ENCODE measurements around the gene RIPPLY2. TPM values are rescaled to one million over a fixed set of nuclear protein-coding genes. Genes with fewer than 3 reads are reported as not detected.
A peak's percentile ranks its signal among the peaks of the same experiment; 100 is the strongest.

Gene RIPPLY2
- total and polyA plus RNA-seq, 8 donors: not detected

DNA sequence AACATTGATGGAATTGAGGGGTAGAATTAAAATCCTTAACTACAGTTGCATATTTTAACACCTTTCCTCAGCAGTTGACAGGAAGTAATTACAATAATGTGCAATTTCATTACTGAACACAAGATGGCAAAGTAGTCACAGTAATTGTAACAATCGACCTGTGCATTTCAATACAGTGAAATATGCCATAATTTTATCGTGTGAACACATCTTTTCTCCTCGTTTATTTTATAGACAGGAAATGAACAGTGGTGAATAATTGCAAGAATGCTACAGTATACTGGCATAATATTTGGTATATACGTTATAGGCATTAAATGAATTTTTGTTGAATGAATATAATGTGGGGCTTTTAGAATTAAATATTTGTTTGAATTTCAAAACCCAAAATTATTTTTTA is 31.4 kb downstream of the RIPPLY2 start:
- Histone ChIP-seq H3K27ac (no peak overlapping the region), H3K36me3 (no peaks in the 10 kb centered on the region), H3K4me1 (no peaks in the 10 kb centered on the region), H3K27me3 (no peaks in the 10 kb centered on the region), H3K9me3 (no peaks in the 10 kb centered on the region), H3K4me3 (no peak overlapping the region)
- TF ChIP-seq, protein P1, sequence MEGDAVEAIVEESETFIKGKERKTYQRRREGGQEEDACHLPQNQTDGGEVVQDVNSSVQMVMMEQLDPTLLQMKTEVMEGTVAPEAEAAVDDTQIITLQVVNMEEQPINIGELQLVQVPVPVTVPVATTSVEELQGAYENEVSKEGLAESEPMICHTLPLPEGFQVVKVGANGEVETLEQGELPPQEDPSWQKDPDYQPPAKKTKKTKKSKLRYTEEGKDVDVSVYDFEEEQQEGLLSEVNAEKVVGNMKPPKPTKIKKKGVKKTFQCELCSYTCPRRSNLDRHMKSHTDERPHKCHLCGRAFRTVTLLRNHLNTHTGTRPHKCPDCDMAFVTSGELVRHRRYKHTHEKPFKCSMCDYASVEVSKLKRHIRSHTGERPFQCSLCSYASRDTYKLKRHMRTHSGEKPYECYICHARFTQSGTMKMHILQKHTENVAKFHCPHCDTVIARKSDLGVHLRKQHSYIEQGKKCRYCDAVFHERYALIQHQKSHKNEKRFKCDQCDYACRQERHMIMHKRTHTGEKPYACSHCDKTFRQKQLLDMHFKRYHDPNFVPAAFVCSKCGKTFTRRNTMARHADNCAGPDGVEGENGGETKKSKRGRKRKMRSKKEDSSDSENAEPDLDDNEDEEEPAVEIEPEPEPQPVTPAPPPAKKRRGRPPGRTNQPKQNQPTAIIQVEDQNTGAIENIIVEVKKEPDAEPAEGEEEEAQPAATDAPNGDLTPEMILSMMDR (IDR thresholded peaks at IDR 0.05): peak; percentile 50 to 71
- DNase-seq (peak in 2 of 4 donors; percentile 26 to 37), ATAC-seq (peak; percentile 82)
- intact Hi-C loops (cut with DNase I): loop anchor here in 1 of 2 donors (5.0 kb wide), 2 partner anchors 333 to 348 kb away; no protein-coding TSS in a partner anchor

GRCh38 chr6:83885984-83886383 is 32.8 kb downstream of the RIPPLY2 start:
- H3K36me3 ChIP-seq: no peaks in the 10 kb centered on the region
- DNase-seq: no peak
- ATAC-seq: no peak
- TF ChIP-seq, protein P1 (IDR thresholded peaks at IDR 0.05): no peak
- no peaks in the 10 kb centered on the region for H3K4me1 ChIP-seq
- H3K9me3 ChIP-seq: no peaks in the 10 kb centered on the region
- no peaks in the 10 kb centered on the region for H3K27me3 ChIP-seq
- H3K4me3 ChIP-seq: no peak overlapping the region
- intact Hi-C loops (cut with DNase I): no loop called here
- no peak overlapping the region for H3K27ac ChIP-seq

GRCh38 chr6:83889621-83890020 is 36.5 kb downstream of the RIPPLY2 start:
- Histone ChIP-seq H3K27me3 (no peaks in the 10 kb centered on the region), H3K27ac (no peak overlapping the region), H3K36me3 (no peaks in the 10 kb centered on the region), H3K4me3 (no peak overlapping the region), H3K4me1 (no peaks in the 10 kb centered on the region), H3K9me3 (no peaks in the 10 kb centered on the region)
- TF ChIP-seq, protein P1 (IDR thresholded peaks at IDR 0.05): no peak
- intact Hi-C loops (cut with DNase I): no loop called here
- no peak for ATAC-seq
- no peak for DNase-seq

DNA sequence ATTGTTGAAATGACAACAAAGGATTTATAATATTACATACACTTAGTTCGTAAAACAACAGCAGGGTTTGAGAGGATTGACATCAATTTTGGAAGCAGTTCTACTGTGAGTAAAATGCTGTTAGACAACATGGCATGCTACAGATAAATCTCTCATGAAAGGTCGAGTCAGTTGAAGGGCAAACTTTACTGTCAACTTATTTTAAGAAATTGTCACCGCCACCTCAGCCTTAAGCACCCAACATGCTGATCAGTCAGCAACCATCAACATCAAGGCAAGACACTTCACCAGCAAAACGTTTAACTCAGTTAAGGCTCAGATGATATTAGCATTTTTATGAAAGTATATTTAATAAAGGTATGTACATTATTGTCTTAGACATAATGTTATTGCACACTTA is 37.4 kb downstream of the RIPPLY2 start:
- Histone ChIP-seq H3K9me3 (no peaks in the 10 kb centered on the region), H3K27ac (no peak overlapping the region), H3K36me3 (no peaks in the 10 kb centered on the region), H3K4me3 (no peak overlapping the region), H3K4me1 (no peaks in the 10 kb centered on the region), H3K27me3 (no peaks in the 10 kb centered on the region)
- intact Hi-C loops (cut with DNase I): no loop called here
- TF ChIP-seq, protein P1 (IDR thresholded peaks at IDR 0.05): no peak
- DNase-seq (no peak), ATAC-seq (no peak)

DNA sequence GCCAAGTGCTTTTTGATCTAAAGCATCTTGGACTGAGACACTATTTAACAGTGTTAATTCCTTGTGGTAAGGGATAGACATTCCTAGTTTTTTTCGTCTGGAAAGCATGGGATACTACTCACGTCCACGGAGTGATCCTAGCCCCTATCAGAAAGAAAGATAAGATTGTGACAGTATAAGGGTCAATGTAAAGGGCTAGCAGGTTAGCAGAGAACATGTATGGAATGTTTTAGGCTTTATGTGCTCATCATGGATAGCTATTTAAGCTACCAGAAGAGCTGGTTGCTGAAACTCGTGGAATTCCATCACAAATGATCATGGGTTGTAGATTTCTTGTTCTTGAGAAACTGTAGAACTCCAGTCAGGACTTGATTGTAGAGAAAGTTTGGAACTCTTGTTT is 38.4 kb downstream of the RIPPLY2 start:
- ATAC-seq (no peak), DNase-seq (no peak)
- H3K27me3 ChIP-seq: no peaks in the 10 kb centered on the region
- H3K9me3 ChIP-seq: no peaks in the 10 kb centered on the region
- H3K36me3 ChIP-seq: no peaks in the 10 kb centered on the region
- TF ChIP-seq, protein P1 (IDR thresholded peaks at IDR 0.05): no peak
- intact Hi-C loops (cut with DNase I): no loop called here
- no peak overlapping the region for H3K4me3 ChIP-seq
- no peaks in the 10 kb centered on the region for H3K4me1 ChIP-seq
- H3K27ac ChIP-seq: no peak overlapping the region
